Measurements from ENCODE around the gene CARD10.

DNA sequence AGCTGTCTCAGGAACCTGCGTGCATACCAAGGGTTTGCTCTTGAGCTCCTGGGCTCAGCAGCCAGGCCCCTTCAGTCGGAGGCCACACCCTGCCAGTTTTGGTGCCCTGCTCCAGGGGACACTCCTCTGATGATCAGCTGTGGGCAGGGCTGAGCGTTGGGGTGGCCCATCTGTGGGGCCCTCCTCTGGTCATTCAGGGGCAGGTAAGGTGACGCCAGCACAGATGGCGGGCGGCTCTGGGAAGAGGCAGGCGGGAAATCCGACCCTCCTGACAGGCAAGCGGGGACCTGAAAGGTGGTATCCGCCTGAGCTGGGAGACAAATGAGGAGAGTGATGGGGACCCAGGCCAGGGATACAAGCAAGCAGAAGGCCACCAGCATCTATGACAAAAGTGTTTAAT lies 29.2 kb downstream of the CARD10 start:
- TF ChIP-seq, protein P1, sequence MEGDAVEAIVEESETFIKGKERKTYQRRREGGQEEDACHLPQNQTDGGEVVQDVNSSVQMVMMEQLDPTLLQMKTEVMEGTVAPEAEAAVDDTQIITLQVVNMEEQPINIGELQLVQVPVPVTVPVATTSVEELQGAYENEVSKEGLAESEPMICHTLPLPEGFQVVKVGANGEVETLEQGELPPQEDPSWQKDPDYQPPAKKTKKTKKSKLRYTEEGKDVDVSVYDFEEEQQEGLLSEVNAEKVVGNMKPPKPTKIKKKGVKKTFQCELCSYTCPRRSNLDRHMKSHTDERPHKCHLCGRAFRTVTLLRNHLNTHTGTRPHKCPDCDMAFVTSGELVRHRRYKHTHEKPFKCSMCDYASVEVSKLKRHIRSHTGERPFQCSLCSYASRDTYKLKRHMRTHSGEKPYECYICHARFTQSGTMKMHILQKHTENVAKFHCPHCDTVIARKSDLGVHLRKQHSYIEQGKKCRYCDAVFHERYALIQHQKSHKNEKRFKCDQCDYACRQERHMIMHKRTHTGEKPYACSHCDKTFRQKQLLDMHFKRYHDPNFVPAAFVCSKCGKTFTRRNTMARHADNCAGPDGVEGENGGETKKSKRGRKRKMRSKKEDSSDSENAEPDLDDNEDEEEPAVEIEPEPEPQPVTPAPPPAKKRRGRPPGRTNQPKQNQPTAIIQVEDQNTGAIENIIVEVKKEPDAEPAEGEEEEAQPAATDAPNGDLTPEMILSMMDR (IDR thresholded peaks at IDR 0.05), result no peak
- no peak for TF ChIP-seq POLR2A (IDR thresholded peaks at IDR 0.05)

Measured in body of pancreas (tissue), 4 donors.